Measurements from ENCODE around the gene MDFI. TPM values are rescaled to one million over a fixed set of nuclear protein-coding genes. Genes with fewer than 3 reads are reported as not detected.

MDFI gene
- total and polyA plus RNA-seq, 5 donors: 4.9 to 11.9 (median 9.6) TPM

- no peak overlapping the region for H3K27ac ChIP-seq (ENCODE audit: low read length)
- peaks cover 3% of the 10 kb centered on the region for H3K4me1 ChIP-seq (ENCODE audit: control insufficient read depth, insufficient read depth, low read length)
- H3K4me3 ChIP-seq (ENCODE audit: low read length): no peak overlapping the region
- no peak for DNase-seq
- ATAC-seq: no peak
- no peaks in the 10 kb centered on the region for H3K27me3 ChIP-seq (ENCODE audit: control insufficient read depth, insufficient read depth)
- intact Hi-C loops (cut with DNase I): no loop called here
- H3K9me3 ChIP-seq (ENCODE audit: control insufficient read depth, low read length): no peaks in the 10 kb centered on the region
- WGBS: 96% methylated on average over 13 of the region's 13 CpGs
Observed at GRCh38 chr6:41658636-41659035, 20.4 kb downstream of the MDFI start.

GRCh38 chr6:41659935-41660334 is 21.7 kb downstream of the MDFI start:
- DNase-seq: no peak
- intact Hi-C loops (cut with DNase I): no loop called here
- no peak for ATAC-seq
- Histone ChIP-seq H3K27ac (ENCODE audit: low read length) (no peak overlapping the region), H3K27me3 (ENCODE audit: control insufficient read depth, insufficient read depth) (no peaks in the 10 kb centered on the region), H3K4me3 (ENCODE audit: low read length) (no peak overlapping the region), H3K9me3 (ENCODE audit: control insufficient read depth, low read length) (no peaks in the 10 kb centered on the region), H3K4me1 (ENCODE audit: control insufficient read depth, insufficient read depth, low read length) (peaks cover 3% of the 10 kb centered on the region)
- 67% methylated on average over 7 of the region's 7 CpGs for WGBS

GRCh38 chr6:41663568-41663967 is 25.3 kb downstream of the MDFI start:
- H3K4me1 ChIP-seq (ENCODE audit: control insufficient read depth, insufficient read depth, low read length): no peaks in the 10 kb centered on the region
- H3K27ac ChIP-seq (ENCODE audit: low read length): no peak overlapping the region
- H3K4me3 ChIP-seq (ENCODE audit: low read length): no peak overlapping the region
- ATAC-seq: no peak
- H3K27me3 ChIP-seq (ENCODE audit: control insufficient read depth, insufficient read depth): no peaks in the 10 kb centered on the region
- intact Hi-C loops (cut with DNase I): no loop called here
- 82% methylated on average over 5 of the region's 5 CpGs for WGBS
- no peaks in the 10 kb centered on the region for H3K9me3 ChIP-seq (ENCODE audit: control insufficient read depth, low read length)
- no peak for DNase-seq

- 85% methylated on average over 5 of the region's 5 CpGs for WGBS
- DNase-seq: peak in 1 of 3 donors; percentile 19
- no peak overlapping the region for H3K4me3 ChIP-seq (ENCODE audit: low read length)
Observed at GRCh38 chr6:41664271-41664670, 26.0 kb downstream of the MDFI start.

GRCh38 chr6:41667195-41667594 is 28.9 kb downstream of the MDFI start:
- H3K4me3 ChIP-seq (ENCODE audit: low read length): no peak overlapping the region
- H3K9me3 ChIP-seq (ENCODE audit: control insufficient read depth, low read length): no peaks in the 10 kb centered on the region
- H3K4me1 ChIP-seq (ENCODE audit: control insufficient read depth, insufficient read depth, low read length): no peaks in the 10 kb centered on the region
- H3K27ac ChIP-seq (ENCODE audit: low read length): no peak overlapping the region
- DNase-seq (no peak), ATAC-seq (no peak)
- 94% methylated on average over 1 of the region's 1 CpG for WGBS
- intact Hi-C loops (cut with DNase I): no loop called here
- no peaks in the 10 kb centered on the region for H3K27me3 ChIP-seq (ENCODE audit: control insufficient read depth, insufficient read depth)

More at GRCh38 chr6:41664271-41664670, 26.0 kb downstream of the MDFI start:
- intact Hi-C loops (cut with DNase I): no loop called here
- ATAC-seq: no peak
- no peaks in the 10 kb centered on the region for H3K27me3 ChIP-seq (ENCODE audit: control insufficient read depth, insufficient read depth)
- H3K4me1 ChIP-seq (ENCODE audit: control insufficient read depth, insufficient read depth, low read length): no peaks in the 10 kb centered on the region
- no peak overlapping the region for H3K27ac ChIP-seq (ENCODE audit: low read length)
- H3K9me3 ChIP-seq (ENCODE audit: control insufficient read depth, low read length): no peaks in the 10 kb centered on the region

GRCh38 chr6:41668968-41669367 is 30.7 kb downstream of the MDFI start:
- 97% methylated on average over 2 of the region's 2 CpGs for WGBS
- Histone ChIP-seq H3K27ac (ENCODE audit: low read length) (no peak overlapping the region), H3K4me1 (ENCODE audit: control insufficient read depth, insufficient read depth, low read length) (no peaks in the 10 kb centered on the region), H3K4me3 (ENCODE audit: low read length) (no peak overlapping the region), H3K9me3 (ENCODE audit: control insufficient read depth, low read length) (no peaks in the 10 kb centered on the region), H3K27me3 (ENCODE audit: control insufficient read depth, insufficient read depth) (no peaks in the 10 kb centered on the region)
- intact Hi-C loops (cut with DNase I): no loop called here
- DNase-seq: no peak
- ATAC-seq: no peak

GRCh38 chr6:41670703-41671360 is 32.6 kb downstream of the MDFI start:
- intact Hi-C loops (cut with DNase I): no loop called here
- no peaks in the 10 kb centered on the region for H3K4me1 ChIP-seq (ENCODE audit: control insufficient read depth, insufficient read depth, low read length)
- no peak for DNase-seq
- 83% methylated on average over 9 of the region's 9 CpGs for whole genome bisulfite sequencing
- no peaks in the 10 kb centered on the region for H3K9me3 ChIP-seq (ENCODE audit: control insufficient read depth, low read length)
- ATAC-seq: no peak
- no peak overlapping the region for H3K27ac ChIP-seq (ENCODE audit: low read length)
- no peak overlapping the region for H3K4me3 ChIP-seq (ENCODE audit: low read length)
- no peaks in the 10 kb centered on the region for H3K27me3 ChIP-seq (ENCODE audit: control insufficient read depth, insufficient read depth)

- no peak for DNase-seq
- Histone ChIP-seq H3K4me1 (ENCODE audit: control insufficient read depth, insufficient read depth, low read length) (no peaks in the 10 kb centered on the region), H3K4me3 (ENCODE audit: low read length) (no peak overlapping the region), H3K27me3 (ENCODE audit: control insufficient read depth, insufficient read depth) (no peaks in the 10 kb centered on the region), H3K27ac (ENCODE audit: low read length) (no peak overlapping the region), H3K9me3 (ENCODE audit: control insufficient read depth, low read length) (no peaks in the 10 kb centered on the region)
- WGBS: 41% methylated on average over 5 of the region's 5 CpGs
- intact Hi-C loops (cut with DNase I): no loop called here
- ATAC-seq: no peak
Observed at GRCh38 chr6:41671376-41671775, 33.1 kb downstream of the MDFI start.

GRCh38 chr6:41672016-41672415 is 33.7 kb downstream of the MDFI start:
- intact Hi-C loops (cut with DNase I): no loop called here
- Histone ChIP-seq H3K27me3 (ENCODE audit: control insufficient read depth, insufficient read depth) (no peaks in the 10 kb centered on the region), H3K4me3 (ENCODE audit: low read length) (no peak overlapping the region), H3K9me3 (ENCODE audit: control insufficient read depth, low read length) (no peaks in the 10 kb centered on the region), H3K4me1 (ENCODE audit: control insufficient read depth, insufficient read depth, low read length) (no peaks in the 10 kb centered on the region), H3K27ac (ENCODE audit: low read length) (no peak overlapping the region)
- WGBS: 72% methylated on average over 7 of the region's 7 CpGs
- DNase-seq (peak in 1 of 3 donors; percentile 2), ATAC-seq (no peak)

- intact Hi-C loops (cut with DNase I): no loop called here
- Histone ChIP-seq H3K4me1 (ENCODE audit: control insufficient read depth, insufficient read depth, low read length) (no peaks in the 10 kb centered on the region), H3K27ac (ENCODE audit: low read length) (no peak overlapping the region), H3K27me3 (ENCODE audit: control insufficient read depth, insufficient read depth) (no peaks in the 10 kb centered on the region), H3K9me3 (ENCODE audit: control insufficient read depth, low read length) (no peaks in the 10 kb centered on the region), H3K4me3 (ENCODE audit: low read length) (no peak overlapping the region)
- WGBS: 88% methylated on average over 17 of the region's 17 CpGs
- peak in 1 of 3 donors; percentile 14 for DNase-seq
- ATAC-seq: no peak
Observed at GRCh38 chr6:41672816-41673703, 34.8 kb downstream of the MDFI start.

- peak in 1 of 3 donors; percentile 4 for DNase-seq
- Histone ChIP-seq H3K27me3 (ENCODE audit: control insufficient read depth, insufficient read depth) (no peaks in the 10 kb centered on the region), H3K4me3 (ENCODE audit: low read length) (no peak overlapping the region), H3K27ac (ENCODE audit: low read length) (no peak overlapping the region), H3K9me3 (ENCODE audit: control insufficient read depth, low read length) (no peaks in the 10 kb centered on the region), H3K4me1 (ENCODE audit: control insufficient read depth, insufficient read depth, low read length) (no peaks in the 10 kb centered on the region)
- intact Hi-C loops (cut with DNase I): no loop called here
- no peak for ATAC-seq
- 70% methylated on average over 5 of the region's 5 CpGs for WGBS
Observed at GRCh38 chr6:41673704-41674000, 35.4 kb downstream of the MDFI start.

Data from right cardiac atrium (tissue), 5 donors.